Measurements from ENCODE around the gene PTPRN2.

DNA sequence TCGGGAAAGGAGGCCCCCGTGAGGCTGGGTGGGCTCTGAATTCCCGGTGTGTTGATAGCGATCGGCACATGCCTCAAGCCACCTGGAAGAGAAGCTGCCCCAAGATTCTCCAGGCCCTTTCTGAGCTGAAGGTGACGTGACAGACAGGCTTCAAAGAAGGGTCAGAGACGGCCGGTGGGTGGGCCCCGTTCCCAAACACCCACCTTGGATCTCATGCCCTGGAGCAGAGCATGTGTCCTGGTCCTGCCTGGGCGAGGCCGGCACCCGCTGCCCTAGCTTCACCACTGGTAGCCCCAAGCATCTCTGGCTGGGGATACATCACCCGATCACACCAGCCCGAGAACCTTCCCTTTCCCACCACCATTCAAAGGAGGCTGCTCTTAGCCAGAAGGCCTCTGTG is 851.8 kb downstream of the PTPRN2 start:
- TF ChIP-seq CBX3 (IDR thresholded peaks at IDR 0.05; ENCODE audit: low read depth) (no peak), YY1 (IDR thresholded peaks at IDR 0.05; ENCODE audit: extremely low read depth, insufficient replicate concordance, low read depth, low read length) (no peak), POLR2A (IDR thresholded peaks at IDR 0.05; ENCODE audit: borderline replicate concordance, extremely low read depth, insufficient read depth, insufficient read length) (no peak), RAD21 (IDR thresholded peaks at IDR 0.05; ENCODE audit: low read depth) (no peak), EZH2 (IDR thresholded peaks at IDR 0.05) (no peak), ZNF274 (IDR thresholded peaks at IDR 0.05; ENCODE audit: low read depth, low read length) (no peak), SP1 (IDR thresholded peaks at IDR 0.05; ENCODE audit: low read depth) (no peak)
- TF ChIP-seq, protein P1, sequence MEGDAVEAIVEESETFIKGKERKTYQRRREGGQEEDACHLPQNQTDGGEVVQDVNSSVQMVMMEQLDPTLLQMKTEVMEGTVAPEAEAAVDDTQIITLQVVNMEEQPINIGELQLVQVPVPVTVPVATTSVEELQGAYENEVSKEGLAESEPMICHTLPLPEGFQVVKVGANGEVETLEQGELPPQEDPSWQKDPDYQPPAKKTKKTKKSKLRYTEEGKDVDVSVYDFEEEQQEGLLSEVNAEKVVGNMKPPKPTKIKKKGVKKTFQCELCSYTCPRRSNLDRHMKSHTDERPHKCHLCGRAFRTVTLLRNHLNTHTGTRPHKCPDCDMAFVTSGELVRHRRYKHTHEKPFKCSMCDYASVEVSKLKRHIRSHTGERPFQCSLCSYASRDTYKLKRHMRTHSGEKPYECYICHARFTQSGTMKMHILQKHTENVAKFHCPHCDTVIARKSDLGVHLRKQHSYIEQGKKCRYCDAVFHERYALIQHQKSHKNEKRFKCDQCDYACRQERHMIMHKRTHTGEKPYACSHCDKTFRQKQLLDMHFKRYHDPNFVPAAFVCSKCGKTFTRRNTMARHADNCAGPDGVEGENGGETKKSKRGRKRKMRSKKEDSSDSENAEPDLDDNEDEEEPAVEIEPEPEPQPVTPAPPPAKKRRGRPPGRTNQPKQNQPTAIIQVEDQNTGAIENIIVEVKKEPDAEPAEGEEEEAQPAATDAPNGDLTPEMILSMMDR (IDR thresholded peaks at IDR 0.05 in 2 of 3, conservative IDR thresholded peaks at IDR 0.05 in 1 of 3; ENCODE audit: borderline replicate concordance in 1 of 3, insufficient read depth in 1 of 3, low read depth in 2 of 3, low read length in 2 of 3), result no peak
